Cardiac septum (tissue), 1 donor: ENCODE results near the gene CD300LB. TPM values are rescaled to one million over a fixed set of nuclear protein-coding genes. Genes with fewer than 3 reads are reported as not detected.

Source experiments
- DNase-seq: peaks from one replicate; pipeline ENCODE4 v3.0.0-alpha.2; 2020; ENCODE audit warnings: low spot score
- intact Hi-C: fragments of 100-400 bp; cut with DNase I; formaldehyde crosslinking; loops from one replicate; pipeline ENCODE4 v1.14.0; 2022
- total RNA-seq: library from RNA; stranded (reverse); fragmentation: NEBNext Ultra II Directional; extraction: Animal tissue kit (Norgen Biotek cat#: 25700); gene quantifications from one replicate; pipeline ENCODE4 v1.2.1, GENCODE V29; 2021
- donor health status: DM: no; HTN: no; CAD: no.

The CD300LB gene
- total RNA-seq, 1 donor from 2014 or later: not detected

GRCh38 chr17:74554909-74555308 is 23.6 kb upstream of the CD300LB start:
- intact Hi-C loops: no loop called here
- no peak for DNase-seq

- no peak for DNase-seq
- intact Hi-C loops: no loop called here
These were observed 20.8 kb upstream of the CD300LB start for GRCh38 chr17:74552037-74552436.

- DNase-seq: no peak
- intact Hi-C loops: no loop called here
These were observed 19.3 kb upstream of the CD300LB start for GRCh38 chr17:74550602-74551001.

- DNase-seq: no peak
- intact Hi-C loops: no loop called here
These were observed 18.1 kb upstream of the CD300LB start for GRCh38 chr17:74549343-74549742.

- no peak for DNase-seq
- intact Hi-C loops: no loop called here
These were observed 16.5 kb upstream of the CD300LB start for GRCh38 chr17:74547736-74548135.

- intact Hi-C loops: no loop called here
- no peak for DNase-seq
These were observed 16.0 kb upstream of the CD300LB start for GRCh38 chr17:74547264-74547663.

- intact Hi-C loops: no loop called here
These were observed 15.3 kb upstream of the CD300LB start for GRCh38 chr17:74546586-74546985.

GRCh38 chr17:74545843-74546230 is 14.6 kb upstream of the CD300LB start, which contains the start of gene CD300C:
Gene CD300C, minus strand, starts transcription at chr17:74546115. Its CDS starts 333 bp downstream, at chr17:74545782.
- no peak for DNase-seq
- intact Hi-C loops: no loop called here

More at GRCh38 chr17:74546586-74546985, 15.3 kb upstream of the CD300LB start:
- DNase-seq: no peak

- no peak for DNase-seq
- intact Hi-C loops: no loop called here
These were observed 13.9 kb upstream of the CD300LB start for GRCh38 chr17:74544991-74545842.

GRCh38 chr17:74543891-74544760 is 12.9 kb upstream of the CD300LB start:
- intact Hi-C loops: no loop called here
- no peak for DNase-seq

- no peak for DNase-seq
- intact Hi-C loops: no loop called here
These were observed 12.1 kb upstream of the CD300LB start for GRCh38 chr17:74543406-74543805.

GRCh38 chr17:74542727-74543383 is 11.6 kb upstream of the CD300LB start:
- no peak for DNase-seq
- intact Hi-C loops: no loop called here

GRCh38 chr17:74542166-74542565 is 10.9 kb upstream of the CD300LB start:
- intact Hi-C loops: no loop called here
- peak; percentile 27 for DNase-seq

GRCh38 chr17:74541176-74542111 is 10.2 kb upstream of the CD300LB start:
- intact Hi-C loops: no loop called here
- DNase-seq: no peak

GRCh38 chr17:74539281-74539820 is 8.1 kb upstream of the CD300LB start:
- intact Hi-C loops: no loop called here
- no peak for DNase-seq

GRCh38 chr17:74536890-74537289 is 5.6 kb upstream of the CD300LB start:
- DNase-seq: no peak
- intact Hi-C loops: no loop called here

- DNase-seq: peak; percentile 90
- intact Hi-C loops: no loop called here
These were observed 840 bp upstream of the CD300LB start for GRCh38 chr17:74532115-74532514.

GRCh38 chr17:74530831-74531150 is 484 bp downstream of the CD300LB start:
- intact Hi-C loops: no loop called here
- DNase-seq: peak; percentile 26

- intact Hi-C loops: no loop called here
- no peak for DNase-seq
These were observed 2.0 kb downstream of the CD300LB start for GRCh38 chr17:74529243-74529642.
